GM18499 (cell line): ENCODE data around the gene G6PD.
A peak's percentile ranks its signal among the peaks of the same experiment; 100 is the strongest.
"Not testable (repeated sequence)": the region's sequence is repeated elsewhere in the genome, so short reads cannot be mapped to it uniquely, and the experiment has no call there.

ENCODE experiments used
- ATAC-seq: cut with Tn5 transposase; IDR thresholded peaks from one replicate; pipeline ENCODE4 v1.9.1; 2021; ENCODE audit warnings: moderate number of reproducible peaks; ENCODE audit not compliant: insufficient read depth, unreplicated experiment

Gene G6PD

DNA sequence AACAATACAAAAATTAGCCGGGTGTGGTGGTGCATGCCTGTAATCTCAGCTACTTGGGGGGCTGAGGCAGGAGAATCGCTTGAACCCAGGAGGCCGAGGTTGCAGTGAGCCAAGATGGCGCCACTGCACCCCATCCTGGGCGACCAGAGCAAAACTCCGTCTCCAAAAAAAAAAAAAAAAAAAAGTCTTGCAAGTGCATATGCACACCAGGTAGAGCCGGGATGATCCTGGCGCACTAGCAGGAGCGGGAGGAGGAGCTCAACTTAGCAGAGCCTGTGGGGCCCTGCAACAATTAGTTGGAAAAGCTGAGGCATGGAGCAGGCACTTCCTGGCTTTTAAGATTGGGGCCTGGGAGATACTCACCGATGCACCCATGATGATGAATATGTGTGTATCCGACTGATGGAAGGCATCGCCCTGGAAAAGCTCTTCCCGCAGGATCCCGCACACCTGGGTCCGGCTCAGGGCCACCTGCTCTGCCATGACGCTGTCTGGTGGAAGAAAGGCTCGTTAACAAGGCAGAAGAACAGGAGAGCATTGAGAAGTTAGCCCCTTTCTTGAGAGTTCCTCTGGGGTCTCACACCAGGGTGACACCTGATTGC is 872 bp downstream of the G6PD start:
- no peak for ATAC-seq

DNA sequence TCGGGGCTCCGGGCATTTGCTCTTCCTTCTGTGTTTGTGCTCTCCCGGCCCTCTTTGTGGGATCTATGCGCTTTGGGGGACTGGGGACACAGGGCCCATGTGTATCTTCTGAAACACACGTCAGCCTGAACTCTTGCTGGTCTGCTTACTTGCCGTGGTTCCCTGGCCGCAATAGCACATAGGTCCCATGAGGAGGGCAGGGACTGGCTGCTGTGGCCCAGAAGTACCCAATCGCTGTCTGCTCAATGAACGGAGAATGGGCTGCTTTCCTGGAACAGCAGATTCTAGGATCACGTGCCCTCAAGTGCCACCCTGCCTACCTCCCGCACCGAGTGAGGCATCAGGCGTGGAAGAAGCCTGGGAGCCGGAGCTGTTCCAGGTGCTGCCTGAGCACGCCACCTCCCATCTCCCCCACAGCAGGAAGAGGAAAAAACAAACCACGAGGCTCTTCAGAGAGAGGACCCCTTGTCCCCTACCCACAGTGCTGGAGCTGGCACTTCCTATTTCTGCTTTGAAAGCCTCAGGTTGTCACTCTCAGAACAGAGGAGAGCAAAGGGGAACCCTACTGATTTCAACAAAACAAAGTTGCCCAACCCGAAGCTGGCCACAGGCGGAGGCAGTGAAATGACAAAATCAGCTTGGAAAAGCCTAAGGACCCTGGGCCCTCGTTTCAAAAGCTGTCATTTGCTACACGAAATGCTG is 3.8 kb downstream of the G6PD start:
- ATAC-seq, result no peak

- no peak for ATAC-seq
Observed at GRCh38 chrX:154541896-154542722, 4.5 kb downstream of the G6PD start.

- ATAC-seq, result no peak
Observed at GRCh38 chrX:154541589-154541895, 5.1 kb downstream of the G6PD start.

DNA sequence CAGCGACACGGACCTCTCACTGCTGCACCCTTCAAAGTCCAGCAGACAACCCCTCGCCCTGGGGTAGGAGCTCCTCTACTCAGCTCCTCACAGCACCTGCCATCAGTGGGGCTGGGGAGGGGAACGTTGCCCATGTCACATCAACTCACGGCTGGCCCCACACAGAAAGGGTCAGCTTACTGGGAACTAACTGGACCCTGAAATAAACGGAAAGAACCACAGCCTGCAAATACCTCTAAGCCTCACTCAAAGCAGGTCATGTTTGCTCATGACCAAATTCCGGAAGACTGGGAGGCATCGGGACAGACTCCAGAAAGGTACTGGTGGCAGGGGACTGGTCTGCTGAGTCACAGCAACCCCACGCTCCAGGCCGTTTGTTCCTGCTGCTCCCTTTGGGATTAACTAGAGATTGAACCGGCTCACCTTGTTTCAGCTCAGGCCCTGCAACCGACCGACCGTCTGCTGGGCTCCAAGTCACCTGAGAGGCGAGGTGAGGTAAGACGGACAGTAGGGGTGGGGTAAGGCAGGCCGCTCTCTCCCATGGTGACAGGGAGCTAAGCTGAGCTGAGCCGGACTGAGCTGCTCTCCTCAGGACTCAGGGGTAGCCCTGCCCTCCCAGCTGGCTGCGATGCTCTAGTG is 5.6 kb downstream of the G6PD start:
- ATAC-seq, result no peak

GRCh38 chrX:154540365-154540764 is 6.3 kb downstream of the G6PD start:
- ATAC-seq, result not testable (repeated sequence)

- no peak for ATAC-seq
Observed at GRCh38 chrX:154539077-154539476, 7.6 kb downstream of the G6PD start.

GRCh38 chrX:154535892-154536291 is 10.8 kb downstream of the G6PD start:
- no peak for ATAC-seq

DNA sequence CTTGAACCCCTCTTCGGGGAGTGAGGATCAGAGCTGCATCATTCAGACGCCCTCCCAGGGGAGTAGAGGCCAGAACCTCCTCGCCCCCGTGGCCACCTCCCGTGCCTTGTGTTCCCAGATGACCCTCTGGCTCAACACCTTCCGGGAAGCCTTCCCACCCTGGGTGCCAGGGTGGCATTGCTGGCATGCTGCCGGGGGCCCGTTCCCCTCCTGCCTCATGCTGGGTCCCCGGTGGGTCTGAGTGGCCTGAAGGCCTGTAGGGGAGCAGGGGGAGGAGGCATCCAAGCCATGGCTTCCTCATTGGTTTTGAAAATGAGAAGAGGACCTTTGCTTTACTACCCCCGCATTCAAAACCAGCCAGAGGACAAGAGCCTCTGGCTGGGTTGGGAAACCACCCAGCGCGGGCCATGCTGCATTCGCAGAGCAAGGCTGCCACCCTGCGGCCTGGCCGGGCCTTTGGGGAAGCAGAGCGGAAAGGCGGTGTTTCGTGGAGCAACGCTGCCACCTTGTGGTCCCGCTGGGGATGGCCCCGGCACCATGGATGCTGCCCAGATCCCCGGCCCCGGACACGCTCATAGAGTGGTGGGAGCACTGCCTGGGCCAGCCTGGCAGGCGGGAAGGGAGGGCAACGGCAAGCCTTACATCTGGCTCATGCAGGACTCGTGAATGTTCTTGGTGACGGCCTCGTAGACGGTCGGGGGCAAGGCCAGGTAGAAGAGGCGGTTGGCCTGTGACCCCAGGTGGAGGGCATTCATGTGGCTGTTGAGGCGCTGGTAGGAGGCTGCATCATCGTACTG is 11.9 kb downstream of the G6PD start:
- ATAC-seq, result peak; percentile 81

- ATAC-seq, result no peak
Observed at GRCh38 chrX:154532690-154533089, 14.0 kb downstream of the G6PD start.

DNA sequence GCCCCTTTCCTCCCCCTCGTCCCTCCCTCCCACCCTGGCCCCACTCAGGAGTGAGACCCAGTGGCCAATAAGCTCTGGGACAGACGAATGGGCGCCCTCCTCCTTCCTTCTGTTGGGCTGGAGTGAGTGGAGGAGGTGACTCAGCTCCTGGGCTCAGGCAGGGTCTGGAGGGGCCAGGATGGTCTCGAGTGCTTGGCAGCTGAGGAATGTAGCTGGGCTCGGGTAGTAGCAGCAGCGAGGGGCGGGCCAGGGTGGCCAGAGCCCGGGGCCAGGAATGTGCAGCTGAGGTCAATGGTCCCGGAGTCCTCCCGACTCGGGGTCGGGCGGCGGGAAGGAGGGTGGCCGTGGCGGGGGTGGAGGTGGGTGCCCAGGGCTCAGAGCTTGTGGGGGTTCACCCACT is 15.0 kb downstream of the G6PD start:
- ATAC-seq, result no peak

DNA sequence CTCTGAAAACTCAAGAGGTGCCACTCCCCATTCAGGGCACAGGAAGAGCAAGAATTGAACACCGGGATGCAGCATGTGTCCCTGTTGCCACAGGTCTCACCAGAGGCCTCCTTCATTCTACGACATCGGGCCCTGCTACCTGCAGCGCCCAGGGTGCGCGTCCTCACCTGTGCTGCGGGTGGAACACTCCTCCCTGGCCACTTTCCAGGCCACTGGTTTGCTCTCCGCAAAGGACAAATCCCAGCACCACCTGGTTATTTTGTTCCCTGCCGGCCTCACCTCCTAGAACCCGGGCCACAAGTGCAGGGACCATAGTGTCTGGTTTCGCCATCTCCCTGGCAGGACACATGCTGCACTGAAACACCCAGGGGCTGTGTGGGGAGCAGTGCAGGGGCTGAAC is 16.4 kb downstream of the G6PD start:
- ATAC-seq, result no peak

GRCh38 chrX:154529206-154529612 is 17.4 kb downstream of the G6PD start:
- no peak for ATAC-seq

- ATAC-seq, result no peak
Observed at GRCh38 chrX:154526901-154527675, 19.6 kb downstream of the G6PD start.

- ATAC-seq, result no peak
Observed at GRCh38 chrX:154525606-154526490, 20.8 kb downstream of the G6PD start.

DNA sequence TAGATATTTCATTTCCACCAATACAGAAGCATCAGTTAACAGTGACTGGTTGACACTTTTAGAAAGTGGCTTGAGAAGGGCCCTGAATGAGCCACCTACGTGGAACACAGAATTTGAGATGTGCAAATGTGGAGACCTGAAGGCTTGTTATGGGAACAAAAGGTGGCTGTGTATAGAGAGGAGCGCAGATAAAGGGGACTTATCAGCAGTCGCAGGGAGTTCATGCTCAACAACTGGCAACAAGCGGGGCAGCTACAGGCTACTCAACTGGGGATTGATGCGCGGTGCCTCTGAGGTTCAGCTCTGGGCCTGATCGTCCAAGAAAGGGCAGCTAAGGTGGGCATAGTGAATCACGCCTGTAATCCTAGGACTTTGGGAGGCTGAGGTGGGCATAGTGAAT is 27.3 kb downstream of the G6PD start:
- no peak for ATAC-seq

DNA sequence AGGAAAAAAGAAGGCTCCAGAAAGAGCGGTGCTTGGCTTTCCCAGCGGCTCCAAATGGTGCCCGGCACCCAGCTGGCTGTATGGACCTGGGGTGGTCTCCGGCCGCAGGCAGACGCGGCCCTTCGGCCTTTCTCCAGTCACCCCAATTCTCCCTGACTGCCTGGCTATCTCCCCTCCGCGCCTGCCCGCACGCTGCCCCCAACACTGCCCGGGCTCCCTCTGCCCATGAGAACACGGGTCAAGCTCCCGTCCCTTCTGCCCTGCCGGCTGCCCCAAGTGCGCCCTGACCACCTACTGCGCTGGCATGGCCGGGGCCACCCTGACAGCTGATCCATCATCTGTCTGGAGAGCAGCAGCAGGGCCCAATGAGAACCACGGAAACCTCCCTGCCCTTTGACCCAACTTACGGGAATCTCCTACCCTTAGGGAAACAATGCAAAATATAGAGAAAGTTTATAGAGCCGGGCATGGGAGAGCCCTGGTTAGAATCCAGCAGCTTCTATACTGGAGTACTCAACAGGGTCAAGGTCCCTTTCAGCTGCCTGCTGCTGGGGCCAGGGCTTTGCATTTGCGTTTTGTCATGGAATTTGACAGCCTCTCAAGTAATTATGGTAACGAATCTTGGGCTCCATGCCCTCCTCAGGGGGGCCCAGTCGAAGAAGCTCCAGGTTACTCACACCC is 29.4 kb downstream of the G6PD start:
- ATAC-seq, result no peak

GRCh38 chrX:154516656-154517100 is 30.0 kb downstream of the G6PD start:
- no peak for ATAC-seq
